Measurements from ENCODE around the gene IGFBP4. TPM values are rescaled to one million over a fixed set of nuclear protein-coding genes. Genes with fewer than 3 reads are reported as not detected.
A peak's percentile ranks its signal among the peaks of the same experiment; 100 is the strongest.

IGFBP4 gene
- polyA plus RNA-seq, 1 of the 3 experiments (the other 2 are of a cell fraction) = 128 TPM

GRCh38 chr17:40462343-40463121 lies 19.3 kb downstream of the IGFBP4 start:
- H3K27ac ChIP-seq (ENCODE audit: low read depth in 2 of 2, low read length in 1 of 2) = peak overlapping the region in 1 of 2 experiments; percentile 92; a peak in 2 of 4 replicates
- H3K36me3 ChIP-seq (replicated peaks in 1 of 2; ENCODE audit: control insufficient read depth in 1 of 2, insufficient read depth in 2 of 2, low read length in 1 of 2) = no peaks in the 10 kb centered on the region
- no peaks in the 10 kb centered on the region for H3K27me3 ChIP-seq (ENCODE audit: insufficient read depth)
- no peak overlapping the region for H3K4me2 ChIP-seq
- CTCF ChIA-PET = interaction anchor here (0.9 to 16.9 kb wide), 10 partner anchors 8 to 108 kb away, joined by 3 to 265 read pairs (median 8); partner anchors contain the start of gene IGFBP4
- H3K9me3 ChIP-seq = no peaks in the 10 kb centered on the region
- peak; percentile 61 for DNase-seq
- 91% methylated on average over 1 of the region's 9 CpGs for WGBS (ENCODE audit: low lambda C conversion rate)
- POLR2A ChIA-PET = interaction anchor here (1.6 kb wide), 2 partner anchors 19 to 77 kb away, joined by 4 to 5 read pairs; partner anchors contain the start of gene IGFBP4
- H3K4me1 ChIP-seq (ENCODE audit: control insufficient read depth in 1 of 2, insufficient read depth in 2 of 2, low read depth in 1 of 2, low read length in 1 of 2) = peaks cover 28 to 59% of the 10 kb centered on the region in 2 experiments
- H2AFZ ChIP-seq (ENCODE audit: low read depth) = no peak overlapping the region
- H3F3A ChIP-seq (replicated peaks; ENCODE audit: insufficient read depth) = peaks cover 4% of the 10 kb centered on the region
- TF ChIP-seq IRF3 (IDR thresholded peaks at IDR 0.05; ENCODE audit: low read depth, low read length) (no peak), NRF1 (IDR thresholded peaks at IDR 0.05; ENCODE audit: low read depth, low read length) (no peak), JUND (IDR thresholded peaks at IDR 0.05) (no peak), RFX5 (IDR thresholded peaks at IDR 0.05; ENCODE audit: low read length) (no peak), ZBTB33 (IDR thresholded peaks at IDR 0.05; ENCODE audit: borderline replicate concordance, low read depth) (no peak), MAX (IDR thresholded peaks at IDR 0.05; ENCODE audit: low read depth) (no peak), YY1 (IDR thresholded peaks at IDR 0.05; ENCODE audit: low read depth) (no peak), EZH2phosphoT487 (IDR thresholded peaks at IDR 0.05; ENCODE audit: borderline replicate concordance, low read depth) (no peak), FOXJ3 (CRISPR knock-in tag; IDR thresholded peaks at IDR 0.05) (no peak), RCOR1 (IDR thresholded peaks at IDR 0.05; ENCODE audit: low read length) (no peak), GABPA (IDR thresholded peaks at IDR 0.05; ENCODE audit: low read depth) (no peak), TEAD4 (IDR thresholded peaks at IDR 0.05; ENCODE audit: borderline replicate concordance, insufficient read depth) (no peak), USF2 (IDR thresholded peaks at IDR 0.05; ENCODE audit: borderline replicate concordance, low read depth, low read length) (no peak), USF1 (IDR thresholded peaks at IDR 0.05; ENCODE audit: borderline replicate concordance, low read depth) (no peak), FOSL2 (IDR thresholded peaks at IDR 0.05; ENCODE audit: borderline replicate concordance, low read depth) (no peak), REST (IDR thresholded peaks at IDR 0.05; ENCODE audit: low read depth, low read length) (no peak), MXI1 (IDR thresholded peaks at IDR 0.05; ENCODE audit: low read depth, low read length) (no peak)
- no peaks in the 10 kb centered on the region for H3K9me2 ChIP-seq
- no peak overlapping the region for H3K4me3 ChIP-seq (ENCODE audit: low read depth in 2 of 2, low read length in 1 of 2)
- no peaks in the 10 kb centered on the region for H3K79me2 ChIP-seq (ENCODE audit: insufficient read depth)
- H4K20me1 ChIP-seq (ENCODE audit: insufficient read depth) = no peaks in the 10 kb centered on the region
- H3K9ac ChIP-seq = no peak overlapping the region
